Stimulated activated CD4-positive, alpha-beta T cell treated with anti-CD3 and anti-CD28 coated beads, Interleukin-15, amount 100 ng/mL, for 24 hours (primary cell): ENCODE data around the gene SARS1.

Experiments
- DNase-seq: peaks from one replicate; pipeline ENCODE4 v3.0.0-alpha.2; 2020

Gene SARS1

DNA sequence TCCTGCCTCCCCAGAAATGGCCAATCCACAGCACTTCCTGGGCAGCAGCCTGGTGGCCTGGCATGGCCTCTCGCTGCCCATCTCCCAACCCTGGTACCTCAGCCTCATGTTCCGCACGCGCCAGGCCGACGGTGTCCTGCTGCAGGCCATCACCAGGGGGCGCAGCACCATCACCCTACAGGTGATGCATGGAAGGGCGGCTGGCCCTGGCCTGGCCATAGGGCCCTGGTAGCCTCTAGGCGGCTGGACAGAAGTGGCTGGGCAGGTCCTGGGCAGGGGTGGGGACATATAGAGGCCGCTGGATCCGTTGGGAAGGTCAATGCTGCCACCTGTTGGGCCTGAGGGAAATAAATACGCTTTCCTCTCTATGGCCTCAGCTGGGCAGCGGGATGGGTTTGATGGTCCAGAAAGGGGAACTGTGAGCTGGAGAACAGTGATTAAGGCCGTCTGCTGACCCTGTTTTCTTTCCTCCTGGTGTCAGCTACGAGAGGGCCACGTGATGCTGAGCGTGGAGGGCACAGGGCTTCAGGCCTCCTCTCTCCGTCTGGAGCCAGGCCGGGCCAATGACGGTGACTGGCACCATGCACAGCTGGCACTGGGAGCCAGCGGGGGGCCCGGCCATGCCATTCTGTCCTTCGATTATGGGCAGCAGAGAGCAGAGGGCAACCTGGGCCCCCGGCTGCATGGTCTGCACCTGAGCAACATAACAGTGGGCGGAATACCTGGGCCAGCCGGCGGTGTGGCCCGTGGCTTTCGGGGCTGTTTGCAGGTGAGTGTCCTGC lies 50.1 kb downstream of the SARS1 start:
- DNase-seq: peak; percentile 89

GRCh38 chr1:109264379-109264755 lies 50.6 kb downstream of the SARS1 start:
- no peak for DNase-seq

DNA sequence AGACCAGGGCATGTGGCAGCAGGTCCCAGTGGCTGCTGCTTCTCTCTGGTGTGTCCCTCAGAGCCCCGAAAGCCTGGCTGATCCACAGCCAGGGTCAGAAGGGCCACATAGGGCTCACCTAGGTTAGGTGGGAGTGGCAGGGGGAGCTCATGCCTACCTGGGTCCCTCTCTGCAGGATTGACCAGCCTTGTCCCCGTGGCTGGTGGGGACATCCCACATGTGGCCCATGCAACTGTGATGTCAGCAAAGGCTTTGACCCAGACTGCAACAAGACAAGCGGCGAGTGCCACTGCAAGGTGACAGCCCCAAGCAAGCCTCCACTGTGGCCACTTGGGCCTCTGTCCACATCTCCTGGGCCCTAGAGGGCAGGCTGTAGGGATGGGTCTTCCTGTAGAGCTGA lies 51.3 kb downstream of the SARS1 start:
- no peak for DNase-seq

DNA sequence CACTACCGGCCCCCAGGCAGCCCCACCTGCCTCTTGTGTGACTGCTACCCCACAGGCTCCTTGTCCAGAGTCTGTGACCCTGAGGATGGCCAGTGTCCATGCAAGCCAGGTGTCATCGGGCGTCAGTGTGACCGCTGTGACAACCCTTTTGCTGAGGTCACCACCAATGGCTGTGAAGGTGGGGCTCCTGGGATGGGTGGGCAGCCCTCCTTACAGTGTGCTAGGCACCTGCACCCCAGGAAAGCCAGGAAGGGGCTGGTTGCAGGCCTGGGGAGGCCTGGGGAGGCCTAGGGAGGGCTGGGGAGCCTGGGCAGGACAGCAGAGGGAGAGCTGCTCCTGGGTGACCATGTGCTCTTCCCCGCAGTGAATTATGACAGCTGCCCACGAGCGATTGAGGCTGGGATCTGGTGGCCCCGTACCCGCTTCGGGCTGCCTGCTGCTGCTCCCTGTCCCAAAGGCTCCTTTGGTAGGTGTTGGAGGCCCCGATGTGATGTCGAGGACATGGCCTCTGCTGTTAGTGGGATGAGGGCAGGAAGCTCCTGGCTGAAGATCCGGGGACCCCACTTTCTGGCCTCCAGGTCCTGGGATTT lies 52.1 kb downstream of the SARS1 start:
- no peak for DNase-seq

DNA sequence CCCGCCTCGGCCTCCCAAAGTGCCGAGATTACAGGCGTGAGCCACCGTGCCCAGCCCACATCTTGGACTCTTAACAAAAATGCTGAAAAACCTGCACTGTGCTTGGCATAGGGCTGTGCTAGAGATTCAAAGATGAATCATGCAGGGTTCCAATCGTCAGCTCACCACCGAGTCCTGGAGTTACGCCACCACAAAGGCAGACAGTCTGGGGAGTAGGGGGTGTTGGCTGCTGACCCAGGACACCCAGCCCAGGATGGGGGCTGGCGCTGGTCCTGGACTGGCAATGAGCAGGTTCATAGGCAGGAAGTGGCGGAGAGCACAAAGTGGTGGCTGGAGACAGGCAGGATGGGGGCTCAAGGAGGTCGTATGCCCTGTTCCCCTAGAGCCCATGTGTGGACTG lies 53.2 kb downstream of the SARS1 start:
- no peak for DNase-seq

- DNase-seq: no peak
Measured at GRCh38 chr1:109267743-109268300, 54.1 kb downstream of the SARS1 start.

GRCh38 chr1:109268431-109269211 lies 54.9 kb downstream of the SARS1 start:
- DNase-seq: no peak

GRCh38 chr1:109269212-109269980 lies 55.7 kb downstream of the SARS1 start:
- no peak for DNase-seq

DNA sequence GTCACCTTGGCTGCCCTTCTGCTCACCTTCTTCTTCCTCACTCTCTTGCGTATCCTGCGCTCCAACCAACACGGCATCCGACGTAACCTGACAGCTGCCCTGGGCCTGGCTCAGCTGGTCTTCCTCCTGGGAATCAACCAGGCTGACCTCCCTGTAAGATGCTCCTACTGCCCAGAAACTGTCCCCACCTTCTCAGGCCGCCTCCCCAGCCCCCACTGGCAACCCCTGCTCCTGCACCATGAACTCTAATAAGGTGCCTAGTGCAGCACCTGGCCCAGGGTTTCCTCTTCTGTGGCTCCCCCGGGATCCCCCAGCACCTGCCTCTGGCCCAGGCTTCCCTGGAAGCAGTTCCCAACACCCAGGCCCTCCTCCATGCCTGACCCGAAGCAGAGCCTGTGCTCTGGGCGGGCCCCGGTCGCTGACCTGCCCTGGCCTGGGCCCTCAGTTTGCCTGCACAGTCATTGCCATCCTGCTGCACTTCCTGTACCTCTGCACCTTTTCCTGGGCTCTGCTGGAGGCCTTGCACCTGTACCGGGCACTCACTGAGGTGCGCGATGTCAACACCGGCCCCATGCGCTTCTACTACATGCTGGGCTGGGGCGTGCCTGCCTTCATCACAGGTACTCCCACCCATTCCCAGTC lies 56.4 kb downstream of the SARS1 start:
- DNase-seq: no peak

GRCh38 chr1:109270623-109271317 lies 57.1 kb downstream of the SARS1 start:
- DNase-seq: no peak

DNA sequence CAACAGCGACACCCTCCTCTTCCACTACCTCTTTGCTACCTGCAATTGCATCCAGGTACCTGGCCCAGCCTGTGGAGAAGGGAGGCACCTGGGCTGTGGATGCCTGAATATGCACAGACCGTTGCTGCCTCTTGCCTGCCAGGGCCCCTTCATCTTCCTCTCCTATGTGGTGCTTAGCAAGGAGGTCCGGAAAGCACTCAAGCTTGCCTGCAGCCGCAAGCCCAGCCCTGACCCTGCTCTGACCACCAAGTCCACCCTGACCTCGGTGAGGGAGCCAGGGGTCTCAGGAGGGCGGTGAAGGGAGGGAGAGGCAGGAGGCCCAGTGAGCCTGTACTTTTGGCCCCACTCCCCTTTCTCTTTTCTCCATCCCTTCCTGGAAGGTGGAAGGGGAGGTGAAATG lies 57.7 kb downstream of the SARS1 start:
- DNase-seq: no peak

DNA sequence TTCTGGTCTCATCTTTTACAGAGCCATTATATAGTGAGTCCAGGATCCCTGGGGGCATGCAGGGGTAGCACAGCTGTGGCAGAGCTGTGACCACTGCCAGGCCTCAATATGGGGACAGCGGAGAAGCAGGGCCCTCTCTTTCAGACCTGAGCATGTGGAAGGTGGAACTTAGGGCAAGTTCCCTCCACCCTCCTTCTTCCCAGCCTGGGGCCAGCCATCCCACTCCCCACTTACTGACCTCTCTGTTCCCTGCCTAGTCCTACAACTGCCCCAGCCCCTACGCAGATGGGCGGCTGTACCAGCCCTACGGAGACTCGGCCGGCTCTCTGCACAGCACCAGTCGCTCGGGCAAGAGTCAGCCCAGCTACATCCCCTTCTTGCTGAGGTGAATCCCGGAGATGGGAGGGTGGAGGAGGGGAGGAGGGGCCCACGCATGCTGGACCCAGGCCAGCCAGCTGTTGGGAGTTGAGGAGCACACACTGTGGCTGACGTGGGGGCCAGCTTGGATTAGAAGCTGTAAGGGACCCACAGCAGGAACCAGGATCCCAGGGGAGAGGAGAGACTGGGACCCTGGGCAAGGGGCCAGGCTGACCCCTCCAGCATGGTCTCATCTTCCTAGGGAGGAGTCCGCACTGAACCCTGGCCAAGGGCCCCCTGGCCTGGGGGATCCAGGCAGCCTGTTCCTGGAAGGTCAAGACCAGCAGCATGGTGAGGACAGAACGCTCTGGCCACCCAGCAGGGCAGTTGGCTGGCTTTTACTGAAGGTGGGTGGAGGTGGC lies 58.5 kb downstream of the SARS1 start:
- DNase-seq: no peak

GRCh38 chr1:109272831-109273547 lies 59.3 kb downstream of the SARS1 start:
- DNase-seq: no peak

- DNase-seq: no peak
Measured at GRCh38 chr1:109273570-109274288, 60.0 kb downstream of the SARS1 start.

GRCh38 chr1:109274533-109275476 lies 61.1 kb downstream of the SARS1 start:
- DNase-seq: no peak

GRCh38 chr1:109275706-109276345 lies 62.1 kb downstream of the SARS1 start:
- no peak for DNase-seq

GRCh38 chr1:109277434-109278204 lies 63.9 kb downstream of the SARS1 start:
- peak; percentile 81 for DNase-seq
